H1 (cell line): ENCODE results near the gene ARHGAP22. TPM values are rescaled to one million over a fixed set of nuclear protein-coding genes. Genes with fewer than 3 reads are reported as not detected.

Source experiments
- CTCF ChIA-PET: fragments of 300-600 bp; sonication (Branson Sonifier 250); formaldehyde crosslinking; loops from one replicate; lab custom pipeline; 2021; ENCODE audit not compliant: partially characterized antibody; lab: Charles Lee
- POLR2A ChIA-PET: fragments of 300-600 bp; sonication (Branson Sonifier 250); formaldehyde crosslinking; loops from one replicate; lab custom pipeline; 2021; ENCODE audit warnings: inconsistent platforms; ENCODE audit not compliant: partially characterized antibody; lab: Charles Lee
- DNase-seq, 2 experiments: peaks; one replicate each; pipeline versions ENCODE4 v3.0.0 to v3.0.0-alpha.2; 2010 to 2022; ENCODE audit warnings: low spot score in 2 of 2, low read depth in 1 of 2, mixed read lengths in 1 of 2
- FAIRE-seq: peaks from 2 replicates; lab custom pipeline; 2011; peaks lifted over from hg19 to GRCh38; lab: Jason Lieb, UNC
- H2AFZ ChIP-seq: 2 replicates; pipeline ENCODE4 v1.8.1; 2012; ENCODE audit warnings: low read length, inconsistent platforms
- H2AK5ac ChIP-seq: 2 replicates; pipeline ENCODE4 v1.6.1; 2013; ENCODE audit warnings: low read depth, low read length
- H2BK120ac ChIP-seq: replicated peaks from 2 replicates; pipeline ENCODE3; 2013; ENCODE audit warnings: low read depth, low read length, inconsistent platforms
- H2BK12ac ChIP-seq: 2 replicates; pipeline ENCODE4 v1.6.1; 2013; ENCODE audit warnings: low read depth, low read length
- H2BK15ac ChIP-seq: 2 replicates; pipeline ENCODE4 v1.6.1; 2013; ENCODE audit warnings: low read length
- H2BK20ac ChIP-seq: 2 replicates; pipeline ENCODE4 v1.6.1; 2013; ENCODE audit warnings: low read length
- H2BK5ac ChIP-seq: 2 replicates; pipeline ENCODE4 v1.6.1; 2013; ENCODE audit warnings: low read depth, low read length
- H3K14ac ChIP-seq: 2 replicates; pipeline ENCODE4 v1.6.1; 2013; ENCODE audit warnings: inconsistent platforms; ENCODE audit not compliant: insufficient read length
- H3K18ac ChIP-seq: 2 replicates; pipeline ENCODE4 v1.6.1; 2013; ENCODE audit warnings: low read length; ENCODE audit errors: extremely low read depth
- H3K23ac ChIP-seq: 2 replicates; pipeline ENCODE4 v1.6.1; 2013; ENCODE audit warnings: inconsistent platforms; ENCODE audit not compliant: insufficient read length
- H3K23me2 ChIP-seq: 2 replicates; pipeline ENCODE4 v1.6.1; 2013; ENCODE audit warnings: low read depth, low read length
- H3K27ac ChIP-seq: 2 replicates; pipeline ENCODE4 v1.6.1; 2011; ENCODE audit warnings: low read depth, low read length, inconsistent platforms
- H3K27me3 ChIP-seq, 4 experiments: replicated peaks in 1 of 4; 1 replicate in 1 of 4; 2 replicates in 3 of 4; pipeline versions ENCODE4 v1.6.1 to v1.8.1; 2011 to 2013; ENCODE audit warnings: low read length in 3 of 4, mild to moderate bottlenecking in 3 of 4, inconsistent platforms in 2 of 4, mixed read lengths in 2 of 4, moderate library complexity in 1 of 4; ENCODE audit not compliant: control insufficient read depth in 3 of 4, insufficient read depth in 3 of 4; ENCODE audit errors: extremely low read depth in 1 of 4
- H3K36me3 ChIP-seq, 4 experiments: 2 replicates each; pipeline versions ENCODE4 v1.6.1 to v1.8.1; 2011 to 2013; ENCODE audit warnings: mild to moderate bottlenecking in 4 of 4, low read length in 3 of 4, moderate library complexity in 2 of 4, control low read depth in 1 of 4, inconsistent platforms in 1 of 4; ENCODE audit not compliant: insufficient read depth in 4 of 4, control insufficient read depth in 2 of 4
- H3K4ac ChIP-seq: replicated peaks from 2 replicates; pipeline ENCODE3; 2013; ENCODE audit warnings: low read length, low read depth, mixed read lengths, inconsistent platforms; ENCODE audit not compliant: insufficient read length
- H3K4me1 ChIP-seq, 4 experiments: replicated peaks in 1 of 4; 1 replicate in 1 of 4; 2 replicates in 3 of 4; pipeline versions ENCODE4 v1.6.1 to v1.8.1; 2011 to 2013; ENCODE audit warnings: low read length in 3 of 4, inconsistent platforms in 2 of 4, mixed read lengths in 1 of 4; ENCODE audit not compliant: insufficient read depth in 4 of 4, control insufficient read depth in 3 of 4
- H3K4me2 ChIP-seq, 2 experiments: 2 replicates each; pipeline versions ENCODE4 v1.6.1 to v1.8.1; 2011 to 2013; ENCODE audit warnings: low read depth in 2 of 2, low read length in 2 of 2, control low read depth in 1 of 2, inconsistent platforms in 1 of 2, mild to moderate bottlenecking in 1 of 2; ENCODE audit not compliant: insufficient read depth in 1 of 2
- H3K4me3 ChIP-seq, 4 experiments: fragments of 200-600, 300-600 bp in 1 of 4; sonication (generic), shearing (Covaris generic), sonication (Bioruptor Twin) in 1 of 4; 2 replicates each; pipeline versions ENCODE4 v1.5.1 to v1.8.1; 2011 to 2016; ENCODE audit warnings: low read length in 4 of 4, low read depth in 3 of 4, control low read depth in 2 of 4, inconsistent platforms in 2 of 4, mild to moderate bottlenecking in 2 of 4, mixed read lengths in 1 of 4, moderate library complexity in 1 of 4; ENCODE audit not compliant: insufficient read depth in 2 of 4; ENCODE audit errors: extremely low read depth in 1 of 4
- H3K56ac ChIP-seq: replicated peaks from 2 replicates; pipeline ENCODE3; 2013; ENCODE audit warnings: low read depth, mild to moderate bottlenecking, mixed read lengths, low read length, inconsistent platforms; ENCODE audit not compliant: insufficient read length
- H3K79me1 ChIP-seq: 2 replicates; pipeline ENCODE4 v1.6.1; 2013; ENCODE audit warnings: low read depth, low read length, control low read depth
- H3K79me2 ChIP-seq, 2 experiments: 2 replicates each; pipeline versions ENCODE4 v1.6.1 to v1.8.1; 2012 to 2013; ENCODE audit warnings: low read length in 2 of 2, mild to moderate bottlenecking in 2 of 2, inconsistent platforms in 1 of 2; ENCODE audit not compliant: insufficient read depth in 2 of 2, control insufficient read depth in 1 of 2
- H3K9ac ChIP-seq, 4 experiments: replicated peaks in 1 of 4; 1 replicate in 1 of 4; 2 replicates in 3 of 4; pipeline versions ENCODE4 v1.6.1 to v1.8.1; 2011 to 2013; ENCODE audit warnings: low read depth in 3 of 4, low read length in 3 of 4, control low read depth in 2 of 4, mild to moderate bottlenecking in 2 of 4, moderate library complexity in 2 of 4, inconsistent platforms in 1 of 4; ENCODE audit errors: extremely low read depth in 1 of 4
- H3K9me3 ChIP-seq, 2 experiments: 2 replicates each; pipeline versions ENCODE4 v1.6.1 to v1.8.1; 2012 to 2013; ENCODE audit warnings: mild to moderate bottlenecking in 2 of 2, moderate library complexity in 2 of 2, control low read depth in 1 of 2, inconsistent platforms in 1 of 2, low read depth in 1 of 2, low read length in 1 of 2, mixed read lengths in 1 of 2; ENCODE audit not compliant: insufficient read depth in 2 of 2
- H4K20me1 ChIP-seq, 2 experiments: replicated peaks in 1 of 2; 2 replicates each; pipeline versions ENCODE3 to v1.8.1; 2011 to 2013; ENCODE audit warnings: inconsistent platforms in 2 of 2, low read length in 2 of 2, mild to moderate bottlenecking in 1 of 2; ENCODE audit not compliant: insufficient read depth in 2 of 2, control insufficient read depth in 1 of 2
- H4K5ac ChIP-seq: 2 replicates; pipeline ENCODE4 v1.6.1; 2013; ENCODE audit warnings: low read length, low read depth, mixed read lengths, inconsistent platforms; ENCODE audit not compliant: insufficient read length
- H4K8ac ChIP-seq: 2 replicates; pipeline ENCODE4 v1.8.0; 2013; ENCODE audit warnings: mild to moderate bottlenecking, moderate library complexity, low read length, inconsistent platforms; ENCODE audit not compliant: insufficient read depth; ENCODE audit errors: extremely low read depth
- H4K91ac ChIP-seq: replicated peaks from 2 replicates; pipeline ENCODE3; 2013; ENCODE audit warnings: low read length, mixed read lengths, inconsistent platforms; ENCODE audit not compliant: insufficient read length
- ASH2L ChIP-seq: fragments of 200-600, 300-600 bp; sonication (generic); IDR thresholded peaks from one replicate; pipeline ENCODE4 v1.7.1; 2017; ENCODE audit warnings: low read length
- CBX8 ChIP-seq: fragments of 300-800, 300-1000 bp; sonication (generic); IDR thresholded peaks from 2 replicates; pipeline ENCODE4 v1.7.1; 2016; ENCODE audit warnings: low read depth, low read length, borderline replicate concordance
- EGR1 ChIP-seq: IDR thresholded peaks from 2 replicates; pipeline ENCODE4 v1.6.1; 2011; ENCODE audit warnings: low read depth, low read length, borderline replicate concordance
- EP300 ChIP-seq, 2 experiments: IDR thresholded peaks; 1 replicate in 1 of 2; 2 replicates in 1 of 2; pipeline ENCODE4 v1.6.1; 2011 to 2012; ENCODE audit warnings: low read depth in 2 of 2, low read length in 2 of 2, mild to moderate bottlenecking in 2 of 2, borderline replicate concordance in 1 of 2, inconsistent platforms in 1 of 2, moderate library complexity in 1 of 2
- GABPA ChIP-seq: IDR thresholded peaks from 2 replicates; pipeline ENCODE4 v1.6.1; 2011; ENCODE audit warnings: mild to moderate bottlenecking, low read length, moderate library complexity, borderline replicate concordance; ENCODE audit not compliant: insufficient read depth
- NANOG ChIP-seq: IDR thresholded peaks from 2 replicates; pipeline ENCODE4 v1.6.1; 2011; ENCODE audit warnings: low read length, low read depth, mild to moderate bottlenecking, inconsistent platforms; ENCODE audit not compliant: insufficient read depth, poor library complexity, severe bottlenecking
- NRF1 ChIP-seq: IDR thresholded peaks from 2 replicates; pipeline ENCODE4 v1.6.1; 2011; ENCODE audit warnings: mild to moderate bottlenecking, low read depth, low read length, improper control_type of control experiment
- RFX5 ChIP-seq: IDR thresholded peaks from 2 replicates; pipeline ENCODE4 v1.6.1; 2011; ENCODE audit warnings: low read depth, low read length, improper control_type of control experiment, borderline replicate concordance
- SIRT6 ChIP-seq: IDR thresholded peaks from one replicate; pipeline ENCODE4 v1.7.1; 2012; ENCODE audit warnings: low read length, inconsistent platforms
- SRF ChIP-seq: IDR thresholded peaks from 2 replicates; pipeline ENCODE4 v1.6.1; 2011; ENCODE audit warnings: mild to moderate bottlenecking, low read depth, low read length, moderate library complexity
- TBP ChIP-seq: IDR thresholded peaks from 2 replicates; pipeline ENCODE4 v1.6.1; 2011; ENCODE audit warnings: low read depth, low read length, improper control_type of control experiment
- TEAD4 ChIP-seq: IDR thresholded peaks from 2 replicates; pipeline ENCODE4 v1.6.1; 2012; ENCODE audit warnings: low read depth, low read length, inconsistent platforms, mixed read lengths
- YY1 ChIP-seq: IDR thresholded peaks from 2 replicates; pipeline ENCODE4 v1.6.1; 2011; ENCODE audit warnings: low read depth, mild to moderate bottlenecking, low read length
- WGBS, 2 experiments: shearing (Covaris generic) in 1 of 2; methylation state at CpG; one replicate each; pipeline versions ENCODE4 v1.1.6 to v1.1.7; 2013 to 2015; ENCODE audit warnings: low lambda C conversion rate in 2 of 2, mixed read lengths in 2 of 2, inconsistent platforms in 1 of 2, low coverage in 1 of 2, missing lambda C conversion rate in 1 of 2; ENCODE audit not compliant: insufficient replicate concordance in 2 of 2, insufficient coverage in 1 of 2, insufficient read length in 1 of 2; ENCODE audit errors: extremely low coverage in 1 of 2, missing lambda C conversion rate in 1 of 2; 5-methylcytosine and 5-hydroxymethylcytosine counted together
- polyA plus RNA-seq, 7 experiments: library from polyadenylated mRNA; depleted of rRNA in 3 of 7; stranded (reverse) in 5 of 7; unstranded in 2 of 7; fragments of >200 nt in 5 of 7; fragments of 200-250 nt in 2 of 7; gene quantifications; 1 replicate in 5 of 7; 2 replicates in 1 of 7; 4 replicates in 1 of 7; pipeline versions ENCODE4 v1.2.1 to v1.2.3, GENCODE V29; 2011 to 2013; ENCODE audit warnings: missing spikeins in 2 of 7, mixed read lengths in 2 of 7
- total RNA-seq: library from RNA; stranded (reverse); fragmentation: NEBNext Ultra II Directional; extraction: Animal tissue kit (Norgen Biotek cat#: 25700); gene quantifications from 2 replicates; pipeline ENCODE4 v1.2.1, GENCODE V29; 2021

The ARHGAP22 gene
- total and polyA plus RNA-seq, 2 of the 8 experiments (the other 6 are each of a cell fraction or from before 2014, with no cell fraction given) = 3.6 to 11.2 TPM

- POLR2A ChIA-PET = interaction anchor here (1.1 to 1.9 kb wide), 2 partner anchors 11 to 12 kb away, joined by 3 to 5 read pairs; no protein-coding TSS in a partner anchor
- Histone ChIP-seq H3K9ac (no peak overlapping the region), H3K18ac (no peak overlapping the region), H3K4ac (peak overlapping the region; percentile 21), H3K4me3 (no peak overlapping the region), H3K36me3 (no peaks in the 10 kb centered on the region), H4K5ac (no peak overlapping the region), H3K79me2 (no peaks in the 10 kb centered on the region), H3K79me1 (no peaks in the 10 kb centered on the region; the same call in 1 of the 2 replicates), H2AFZ (no peak overlapping the region), H2BK12ac (no peak overlapping the region), H3K23me2 (no peaks in the 10 kb centered on the region), H3K4me1 (peaks cover 0 to 5% (median 2%) of the 10 kb centered on the region in 4 experiments; a peak in 4 of 7 replicates), H4K91ac (no peak overlapping the region), H3K56ac (no peak overlapping the region), H3K4me2 (no peak overlapping the region), H2BK5ac (no peak overlapping the region), H2BK15ac (no peak overlapping the region), H4K8ac (no peak overlapping the region), H3K27ac (no peak overlapping the region), H2BK120ac (no peak overlapping the region), H3K14ac (no peak overlapping the region), H2BK20ac (no peak overlapping the region), H4K20me1 (peaks cover 2 to 6% of the 10 kb centered on the region in 2 experiments), H3K9me3 (no peaks in the 10 kb centered on the region), H3K23ac (no peak overlapping the region), H2AK5ac (no peak overlapping the region), H3K27me3 (no peaks in the 10 kb centered on the region)
- peak in 1 of 2 experiments; percentile 30 for DNase-seq
- CTCF ChIA-PET = interaction anchor here (0.7 to 12.6 kb wide), 8 partner anchors 8 to 47 kb away, joined by 3 to 112 read pairs (median 6); no protein-coding TSS in a partner anchor
- no peak for FAIRE-seq
- 73% methylated on average over 4 of the region's 5 CpGs; no CpG with 5 or more reads in 1 of the 2 experiments for WGBS, 2 experiments
- TF ChIP-seq EP300 (IDR thresholded peaks at IDR 0.05; ENCODE audit: borderline replicate concordance in 1 of 2, low read depth in 2 of 2, low read length in 2 of 2) = no peak
- no peak for TF ChIP-seq SRF
- no peak for TF ChIP-seq TBP
- TF ChIP-seq GABPA = no peak
- no peak for TF ChIP-seq EGR1
- TF ChIP-seq NRF1 = no peak
- no peak for TF ChIP-seq TEAD4
- TF ChIP-seq SIRT6 = no peak
- TF ChIP-seq CBX8 = no peak
- TF ChIP-seq NANOG = no peak
- TF ChIP-seq YY1 = no peak
- no peak for TF ChIP-seq RFX5
- TF ChIP-seq ASH2L = no peak
These were observed 146.8 kb downstream of the ARHGAP22 start for GRCh38 chr10:48457949-48458661.
